H1 (cell line): ENCODE measurements around the gene NLRX1. TPM values are rescaled to one million over a fixed set of nuclear protein-coding genes. Genes with fewer than 3 reads are reported as not detected.

ENCODE experiments used
- BRCA1 ChIP-seq: IDR thresholded peaks from 2 replicates; pipeline ENCODE4 v1.6.1; 2012; ENCODE audit warnings: low read depth, low read length, improper control_type of control experiment
- CEBPB ChIP-seq: IDR thresholded peaks from 2 replicates; pipeline ENCODE4 v1.6.1; 2012; ENCODE audit warnings: low read depth, low read length
- CHD7 ChIP-seq: fragments of 300-600 bp; sonication (generic); IDR thresholded peaks from 2 replicates; pipeline ENCODE4 v1.7.1; 2012; ENCODE audit warnings: low read length, moderate library complexity, mild to moderate bottlenecking, inconsistent platforms; ENCODE audit not compliant: insufficient replicate concordance
- GABPA ChIP-seq: IDR thresholded peaks from 2 replicates; pipeline ENCODE4 v1.6.1; 2011; ENCODE audit warnings: mild to moderate bottlenecking, low read length, moderate library complexity, borderline replicate concordance; ENCODE audit not compliant: insufficient read depth
- GTF2F1 ChIP-seq: IDR thresholded peaks from 2 replicates; pipeline ENCODE4 v1.6.1; 2012; ENCODE audit warnings: low read depth, low read length, improper control_type of control experiment, borderline replicate concordance
- HDAC6 ChIP-seq: IDR thresholded peaks from one replicate; pipeline ENCODE4 v1.7.1; 2012; ENCODE audit warnings: low read depth, mild to moderate bottlenecking, inconsistent platforms, low read length, moderate library complexity
- RAD21 ChIP-seq, 2 experiments: IDR thresholded peaks in 1 of 2; conservative IDR thresholded peaks in 1 of 2; 2 replicates each; pipeline ENCODE4 v1.6.1; 2011; ENCODE audit warnings: low read depth in 2 of 2, low read length in 2 of 2, improper control_type of control experiment in 1 of 2, inconsistent platforms in 1 of 2, mild to moderate bottlenecking in 1 of 2, moderate library complexity in 1 of 2
- SAP30 ChIP-seq: fragments of 300-600 bp; sonication (generic); IDR thresholded peaks from 2 replicates; pipeline ENCODE4 v1.7.1; 2012; ENCODE audit warnings: low read length, moderate library complexity, mild to moderate bottlenecking, inconsistent platforms; ENCODE audit not compliant: insufficient read depth, insufficient replicate concordance
- TBP ChIP-seq: IDR thresholded peaks from 2 replicates; pipeline ENCODE4 v1.6.1; 2011; ENCODE audit warnings: low read depth, low read length, improper control_type of control experiment
- polyA plus RNA-seq, 7 experiments: library from polyadenylated mRNA; depleted of rRNA in 3 of 7; stranded (reverse) in 5 of 7; unstranded in 2 of 7; fragments of >200 nt in 5 of 7; fragments of 200-250 nt in 2 of 7; gene quantifications; 1 replicate in 5 of 7; 2 replicates in 1 of 7; 4 replicates in 1 of 7; pipeline versions ENCODE4 v1.2.1 to v1.2.3, GENCODE V29; 2011 to 2013; ENCODE audit warnings: missing spikeins in 2 of 7, mixed read lengths in 2 of 7
- total RNA-seq: library from RNA; stranded (reverse); fragmentation: NEBNext Ultra II Directional; extraction: Animal tissue kit (Norgen Biotek cat#: 25700); gene quantifications from 2 replicates; pipeline ENCODE4 v1.2.1, GENCODE V29; 2021

The NLRX1 gene
- total and polyA plus RNA-seq, 2 of the 8 experiments (the other 6 are each of a cell fraction or from before 2014, with no cell fraction given), result 13.2 to 18.6 TPM

GRCh38 chr11:119205080-119205479 is 36.6 kb downstream of the NLRX1 start (continued):
- no peak for TF ChIP-seq RAD21 (IDR thresholded peaks at IDR 0.05 in 1 of 2, conservative IDR thresholded peaks at IDR 0.05 in 1 of 2; ENCODE audit: low read depth in 2 of 2, low read length in 2 of 2)
- TF ChIP-seq GABPA, result no peak
- no peak for TF ChIP-seq BRCA1
- TF ChIP-seq TBP, result no peak
- TF ChIP-seq SAP30, result no peak
- TF ChIP-seq HDAC6, result no peak
- TF ChIP-seq GTF2F1, result no peak
- TF ChIP-seq CHD7, result no peak
- TF ChIP-seq CEBPB, result no peak
- TF ChIP-seq, all 59 proteins: peak for 0
